Activated T-helper 1 cell treated with anti-CD3 and anti-CD28 coated beads, Interleukin-2, amount 50 U/mL, for 16 hours (primary cell): ENCODE data around the gene ANAPC2.

ENCODE experiments used
- DNase-seq, 2 donors: peaks; one replicate each; pipeline ENCODE4 v3.0.0-alpha.2; 2020; ENCODE audit warnings: low read depth in 1 of 2, low spot score in 1 of 2

The ANAPC2 gene

DNA sequence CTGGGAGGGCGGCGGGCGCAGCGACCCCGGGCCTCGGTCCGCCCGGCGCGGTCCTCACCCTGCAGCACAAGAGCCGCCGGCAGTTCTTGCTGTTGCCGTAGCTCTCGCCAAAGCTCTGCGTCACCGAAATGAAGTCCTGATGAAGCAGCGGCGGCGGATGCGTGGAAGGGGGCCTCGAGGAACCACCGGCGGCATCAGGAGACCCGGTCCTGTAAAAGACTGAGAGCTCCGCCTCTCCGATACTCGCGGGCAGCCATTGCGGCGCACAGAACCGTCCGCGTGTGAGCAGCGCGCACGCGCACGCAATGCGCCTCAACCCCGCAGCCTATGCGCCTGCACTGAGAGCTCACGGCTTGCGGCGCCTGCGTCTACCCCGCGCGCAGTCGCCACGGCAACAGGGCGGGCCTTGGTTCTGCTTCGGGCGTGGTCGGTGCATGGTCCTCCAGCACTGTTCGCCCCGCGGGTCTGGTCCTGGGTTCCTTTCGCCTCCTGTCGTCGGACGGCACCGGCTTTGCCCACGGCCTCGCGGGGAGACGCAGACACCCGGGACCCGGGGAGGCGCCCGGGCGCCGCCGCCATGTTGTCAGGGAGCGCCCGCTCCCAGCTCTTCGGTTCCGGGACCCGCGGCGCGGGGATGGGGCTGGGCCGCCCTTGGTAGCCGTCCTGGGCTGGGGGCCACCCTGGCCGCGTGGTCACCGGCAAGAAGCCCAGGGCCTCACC is 58.7 kb downstream of the ANAPC2 start:
- peak; percentile 78 to 87 for DNase-seq

GRCh38 chr9:137128862-137129455 is 59.4 kb downstream of the ANAPC2 start:
- DNase-seq = no peak

DNA sequence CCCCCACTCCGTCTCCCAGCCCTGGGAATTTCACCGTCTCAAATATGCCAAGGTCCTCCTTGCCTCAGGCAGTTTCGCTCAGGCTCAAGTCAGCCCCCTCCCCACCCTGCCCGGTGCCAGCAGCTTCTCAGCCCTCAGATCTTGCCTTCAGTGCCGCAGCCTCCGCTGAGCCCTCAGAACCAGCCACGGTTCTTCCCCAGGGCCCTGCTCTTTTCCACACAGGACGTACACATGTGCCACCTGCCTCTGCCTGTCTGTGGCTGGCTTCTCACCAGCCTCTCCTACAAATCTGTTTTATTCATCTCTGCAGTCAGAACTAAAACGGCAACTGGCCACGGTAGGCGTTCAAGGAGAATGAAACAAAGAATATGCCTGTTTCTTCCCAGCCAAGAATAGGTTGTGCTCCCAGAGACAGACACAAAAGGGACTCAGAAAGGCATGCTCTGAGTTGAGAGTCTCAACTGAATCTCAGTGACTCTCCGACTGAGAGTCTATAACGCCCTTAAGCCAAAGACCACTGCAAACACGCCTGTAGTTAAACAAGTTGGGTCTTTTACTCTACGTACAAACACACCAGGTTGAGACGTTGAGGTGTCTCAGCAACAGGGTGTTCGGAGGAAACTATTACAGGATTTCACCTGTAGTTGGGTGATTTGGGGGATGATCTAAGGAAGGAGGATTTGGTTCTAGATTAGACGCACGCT is 60.0 kb downstream of the ANAPC2 start:
- no peak for DNase-seq

DNA sequence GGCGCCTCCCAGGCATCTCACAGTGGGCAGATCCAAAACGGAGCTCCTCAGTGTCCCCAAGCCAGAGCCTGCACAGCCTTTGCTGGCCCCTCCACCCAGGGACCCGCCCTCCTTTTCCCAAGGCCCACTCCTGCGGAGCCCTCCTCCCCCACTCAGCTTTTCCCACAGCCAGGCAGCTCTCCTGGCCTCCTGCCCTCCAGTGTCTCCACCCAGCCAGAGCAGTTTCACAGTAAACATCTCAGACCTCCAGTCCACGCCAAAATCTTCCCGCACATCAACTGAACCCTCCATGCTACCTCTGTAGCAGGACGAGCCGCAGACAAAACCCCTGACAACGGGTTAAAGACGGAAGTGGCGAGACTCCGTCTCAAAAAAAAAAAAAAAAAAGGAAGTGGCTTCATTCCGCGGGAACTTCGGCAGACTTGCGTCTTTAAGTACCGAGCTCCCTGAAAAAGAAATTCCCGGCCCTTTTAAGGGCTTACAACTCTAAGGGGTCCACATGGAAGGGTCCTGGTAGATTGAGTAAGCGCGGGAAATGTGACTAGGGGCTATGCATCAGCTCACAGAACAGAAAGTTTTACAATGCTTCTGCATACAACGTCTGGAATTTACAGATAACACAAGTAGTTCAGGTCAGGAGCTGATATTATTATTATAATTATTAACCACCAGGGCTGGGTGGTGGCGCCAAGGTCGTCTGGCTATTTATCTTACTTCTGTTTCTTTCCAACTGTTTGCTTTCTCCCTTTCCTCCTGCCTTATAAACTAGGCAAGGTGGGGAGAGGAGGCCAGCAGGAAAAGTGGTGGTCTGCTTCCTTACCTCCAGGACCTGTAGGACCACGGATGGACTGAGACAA is 60.8 kb downstream of the ANAPC2 start:
- no peak for DNase-seq

DNA sequence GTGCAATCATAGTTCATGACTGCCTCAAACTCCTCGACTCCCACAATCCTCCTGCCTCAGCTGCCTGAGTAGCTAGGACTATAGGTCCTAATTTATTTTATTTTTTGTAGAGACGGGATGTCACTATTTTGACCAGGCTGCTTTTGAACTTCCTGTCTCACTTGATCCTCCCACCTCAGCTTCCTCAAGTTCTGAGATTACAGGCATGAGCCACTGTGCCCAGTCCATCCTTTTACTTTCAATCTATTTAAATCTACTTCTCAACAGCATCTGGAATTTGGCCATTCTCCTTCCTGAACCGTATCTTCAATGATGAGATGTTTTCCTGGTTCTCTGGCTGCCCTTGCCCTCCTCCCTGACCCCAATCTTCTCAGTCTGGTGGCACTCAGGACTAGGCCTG is 61.6 kb downstream of the ANAPC2 start:
- DNase-seq = no peak
